ENCODE results near the gene BABAM1.

BABAM1 gene

DNA sequence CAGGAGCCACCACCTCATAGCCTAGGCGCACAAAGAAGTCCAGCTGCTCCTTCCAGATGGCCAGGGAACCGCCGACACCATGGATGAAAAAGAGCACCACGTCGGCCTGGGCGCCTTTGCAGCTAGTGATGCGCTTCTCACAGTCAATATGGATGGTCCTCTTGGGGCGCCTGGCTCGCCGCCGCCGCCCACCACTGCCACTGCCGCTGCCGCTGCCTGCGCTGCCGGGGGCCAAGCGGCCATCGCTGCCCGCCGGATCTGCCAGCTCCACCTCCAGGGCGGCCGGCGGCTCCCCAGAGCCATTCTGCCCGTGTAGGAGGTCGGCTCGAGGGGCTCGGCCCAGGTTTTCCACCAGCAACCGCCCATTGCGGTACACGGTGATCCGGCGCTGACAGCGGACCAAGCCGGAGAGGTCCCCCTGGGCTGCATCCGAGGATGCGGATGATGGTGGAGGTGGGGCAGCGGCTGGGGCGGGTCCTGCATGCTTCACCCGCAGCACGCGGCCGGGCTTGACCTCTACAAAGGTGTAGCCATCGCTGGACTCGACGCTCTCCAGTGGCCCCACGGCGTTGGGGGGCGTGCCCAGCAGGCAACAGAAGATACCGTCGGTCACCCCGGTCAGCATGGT lies 33.9 kb downstream of the BABAM1 start:
- Histone ChIP-seq H3K9me3 (ENCODE audit: low read depth, low read length) (0 out of 2 replicates have a peak, but pooled peaks cover 4% of the 10 kb centered on the region), H3K27ac (no peak overlapping the region), H3K4me3 (no peak overlapping the region), H3K9ac (ENCODE audit: insufficient read length) (no peak overlapping the region), H3K36me3 (ENCODE audit: insufficient read depth, low read length) (peaks cover 11% of the 10 kb centered on the region)
- no peak for DNase-seq (ENCODE audit: low read depth, low spot score)
- no peak for TF ChIP-seq EZH2 (IDR thresholded peaks at IDR 0.05)
- TF ChIP-seq FOXP2 (optimal IDR thresholded peaks at IDR 0.05; ENCODE audit: control extremely low read depth, extremely low read length, insufficient read depth), result no peak
- TF ChIP-seq POLR2AphosphoS5 (IDR thresholded peaks at IDR 0.05; ENCODE audit: borderline replicate concordance, low read depth, low read length), result no peak

DNA sequence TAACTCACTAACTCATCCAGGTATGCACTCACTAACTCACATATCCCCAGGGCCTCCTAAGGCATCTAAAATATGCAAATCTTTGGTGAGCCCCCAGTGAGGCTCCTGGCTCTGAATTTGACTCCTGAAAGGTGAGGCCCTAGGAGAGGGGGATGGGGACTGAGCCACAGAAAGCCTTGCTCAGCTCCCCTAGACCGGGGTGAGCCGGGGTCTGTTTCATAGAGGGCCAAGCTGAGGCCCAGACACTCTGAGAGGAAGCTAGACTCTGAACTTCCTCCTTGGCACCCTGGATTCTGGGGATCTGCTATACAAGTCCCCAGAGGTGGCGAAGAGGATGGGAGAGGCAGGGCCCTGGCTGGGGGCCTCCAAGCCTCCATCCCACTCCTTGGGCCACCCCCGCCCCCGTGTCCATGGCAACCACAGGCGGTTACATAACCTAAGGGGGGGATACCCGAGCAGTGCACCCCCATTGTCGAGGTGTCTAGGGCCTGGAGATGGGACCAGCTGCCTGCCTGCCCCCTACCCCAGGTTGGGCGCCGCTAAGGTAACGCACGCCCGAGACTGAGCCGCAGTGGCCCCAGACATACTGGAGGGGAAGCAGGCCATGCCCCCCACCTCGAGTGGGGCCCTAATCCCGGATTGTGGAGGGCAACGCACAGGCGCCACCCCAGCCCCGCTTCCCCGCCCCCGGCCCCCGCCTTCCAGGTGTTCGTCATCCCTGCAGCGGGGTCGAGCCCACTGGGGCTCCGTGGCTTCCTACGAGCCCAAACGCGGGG lies 35.3 kb downstream of the BABAM1 start:
- H3K27ac ChIP-seq, result no peak overlapping the region
- H3K9me3 ChIP-seq (ENCODE audit: low read depth, low read length), result 0 out of 2 replicates have a peak, but pooled peaks cover 4% of the 10 kb centered on the region
- peak overlapping the region; percentile 83 for H3K9ac ChIP-seq (ENCODE audit: insufficient read length)
- DNase-seq (ENCODE audit: low read depth, low spot score), result no peak
- peaks cover 11% of the 10 kb centered on the region for H3K36me3 ChIP-seq (ENCODE audit: insufficient read depth, low read length)
- TF ChIP-seq EZH2 (IDR thresholded peaks at IDR 0.05) (no peak), FOXP2 (optimal IDR thresholded peaks at IDR 0.05; ENCODE audit: control extremely low read depth, extremely low read length, insufficient read depth) (no peak), POLR2AphosphoS5 (IDR thresholded peaks at IDR 0.05; ENCODE audit: borderline replicate concordance, low read depth, low read length) (no peak)
- peak overlapping the region; percentile 95 for H3K4me3 ChIP-seq

DNA sequence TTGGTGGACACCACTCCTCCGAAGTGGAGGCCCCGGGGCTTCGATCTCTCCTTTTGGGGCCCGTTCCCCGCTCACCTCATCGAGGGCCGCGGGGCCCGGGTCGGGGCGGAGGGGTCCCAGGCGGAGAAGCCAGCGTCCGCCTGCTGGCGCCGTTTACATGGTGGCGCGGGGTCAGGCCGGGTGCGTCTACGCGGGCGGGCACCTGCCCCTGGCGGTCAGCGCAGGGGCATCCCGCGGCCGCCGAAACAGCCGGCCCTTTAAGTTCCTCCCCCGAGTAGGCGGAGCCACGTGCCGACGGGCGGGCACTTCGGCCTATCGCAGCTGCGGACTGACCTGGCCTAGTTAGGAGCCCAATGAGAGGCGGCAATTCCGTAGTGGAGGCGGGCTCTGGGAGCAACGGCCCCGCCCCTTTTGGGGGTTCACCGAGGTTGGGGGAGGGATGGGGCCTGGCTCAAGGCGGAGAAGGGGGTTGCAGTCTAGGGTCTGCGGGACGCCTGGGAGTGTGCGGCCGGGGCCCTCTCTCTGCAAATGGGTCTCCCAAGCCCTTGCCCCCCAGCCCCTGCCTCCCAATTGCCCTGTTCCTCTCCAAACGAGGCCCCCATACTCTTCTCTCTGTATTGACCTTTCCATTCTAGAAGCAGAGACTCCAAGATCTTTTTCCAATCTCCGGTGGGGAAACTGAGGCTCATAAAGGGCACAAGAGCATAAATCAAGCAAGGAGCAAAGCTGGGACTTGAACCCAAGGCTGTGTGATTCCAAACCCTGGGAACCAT lies 36.1 kb downstream of the BABAM1 start, which contains the start of gene ABHD8:
TSS of gene ABHD8 (minus strand) at position 259 of the 773 bp plus-strand sequence. CDS start 1,809 bp downstream, outside the sequence.
- no peak within 1 kb of the TSS for H3K27ac ChIP-seq
- H3K9ac ChIP-seq (ENCODE audit: insufficient read length), result peak within 1 kb of the TSS; percentile 83

DNA sequence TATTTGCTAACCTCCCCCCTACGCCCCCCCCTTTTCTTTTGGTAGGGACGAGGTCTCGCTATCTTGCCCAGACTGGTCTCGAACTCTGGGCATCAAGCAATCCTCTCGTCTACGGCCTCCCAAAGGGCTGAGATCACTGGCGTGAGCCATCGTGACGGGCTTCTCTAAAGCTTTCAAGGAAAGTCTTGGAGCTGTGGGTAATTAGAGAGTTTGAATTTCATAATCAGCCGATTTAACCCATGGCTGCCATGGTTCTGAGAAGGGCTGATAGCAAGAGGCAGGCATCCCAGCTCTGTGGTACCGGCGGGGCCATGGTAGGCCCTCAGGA lies 36.7 kb downstream of the BABAM1 start:
- Histone ChIP-seq H3K27ac (no peak overlapping the region), H3K9ac (ENCODE audit: insufficient read length) (no peak overlapping the region), H3K9me3 (ENCODE audit: low read depth, low read length) (no peaks in the 10 kb centered on the region), H3K36me3 (ENCODE audit: insufficient read depth, low read length) (peaks cover 2% of the 10 kb centered on the region; the same call in 1 of the 2 replicates), H3K4me3 (peak overlapping the region; percentile 95)
- no peak for DNase-seq (ENCODE audit: low read depth, low spot score)
- TF ChIP-seq POLR2AphosphoS5 (IDR thresholded peaks at IDR 0.05; ENCODE audit: borderline replicate concordance, low read depth, low read length) (no peak), EZH2 (IDR thresholded peaks at IDR 0.05) (no peak), FOXP2 (optimal IDR thresholded peaks at IDR 0.05; ENCODE audit: control extremely low read depth, extremely low read length, insufficient read depth) (no peak)

More for the DNA sequence above, 36.1 kb downstream of the BABAM1 start, which contains the start of gene ABHD8:
- H3K9me3 ChIP-seq (ENCODE audit: low read depth, low read length), result 0 out of 2 replicates have a peak, but pooled peaks cover under 1% of the 10 kb centered on the region
- H3K4me3 ChIP-seq, result peak within 1 kb of the TSS; percentile 95
- peaks cover 7% of the 10 kb centered on the region for H3K36me3 ChIP-seq (ENCODE audit: insufficient read depth, low read length)
- DNase-seq (ENCODE audit: low read depth, low spot score), result peak; percentile 57
- TF ChIP-seq POLR2AphosphoS5 (IDR thresholded peaks at IDR 0.05; ENCODE audit: borderline replicate concordance, low read depth, low read length), result peak; percentile 40; the same call in 1 of the 2 replicates
- no peak for TF ChIP-seq EZH2 (IDR thresholded peaks at IDR 0.05)
- TF ChIP-seq FOXP2 (optimal IDR thresholded peaks at IDR 0.05; ENCODE audit: control extremely low read depth, extremely low read length, insufficient read depth), result no peak

DNA sequence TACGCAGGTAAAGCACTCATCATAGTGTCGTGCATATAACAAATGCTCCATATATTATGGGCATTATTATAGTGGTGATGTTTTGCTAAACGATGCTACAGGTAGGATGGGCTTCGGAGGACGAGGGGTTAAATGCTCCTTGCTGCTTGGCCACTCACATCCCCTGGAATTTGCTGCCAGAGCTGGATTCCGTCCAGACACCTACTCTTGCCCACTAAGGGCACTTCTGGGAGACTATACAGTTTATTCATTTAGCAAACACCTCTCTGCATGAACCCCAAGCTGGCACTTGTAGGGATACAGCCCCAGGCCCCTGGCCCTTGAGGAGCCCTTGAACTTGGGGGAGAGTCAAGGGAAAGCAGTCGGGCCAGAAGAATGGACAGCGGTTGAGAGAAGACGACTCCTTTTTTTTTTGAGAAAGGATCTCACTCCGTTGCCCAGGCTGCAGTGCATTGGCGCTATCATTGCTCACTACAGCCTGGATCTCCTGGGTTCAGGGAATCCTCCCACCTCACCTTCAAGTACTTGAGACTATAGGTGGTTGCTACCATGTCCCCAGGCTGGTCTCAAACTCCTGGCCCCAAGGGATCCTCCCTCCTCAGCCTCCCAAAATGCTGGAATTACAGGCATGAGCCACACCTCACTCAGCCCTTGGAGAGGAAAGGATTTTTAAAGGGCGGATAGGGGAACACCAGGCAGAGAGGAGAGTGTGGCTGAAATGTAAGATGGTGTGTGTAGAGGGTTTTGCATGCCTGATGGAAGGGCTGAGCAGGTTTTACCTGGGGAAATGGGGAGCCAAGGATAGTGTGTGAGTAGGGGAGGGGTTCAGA lies 37.4 kb downstream of the BABAM1 start:
- H3K9me3 ChIP-seq (ENCODE audit: low read depth, low read length), result no peaks in the 10 kb centered on the region
- H3K27ac ChIP-seq, result peak overlapping the region; percentile 30; the same call in 1 of the 2 replicates
- no peaks in the 10 kb centered on the region for H3K36me3 ChIP-seq (ENCODE audit: insufficient read depth, low read length)
- no peak overlapping the region for H3K9ac ChIP-seq (ENCODE audit: insufficient read length)
- H3K4me3 ChIP-seq, result peak overlapping the region; percentile 95
- no peak for DNase-seq (ENCODE audit: low read depth, low spot score)
- TF ChIP-seq FOXP2 (optimal IDR thresholded peaks at IDR 0.05; ENCODE audit: control extremely low read depth, extremely low read length, insufficient read depth), result no peak

DNA sequence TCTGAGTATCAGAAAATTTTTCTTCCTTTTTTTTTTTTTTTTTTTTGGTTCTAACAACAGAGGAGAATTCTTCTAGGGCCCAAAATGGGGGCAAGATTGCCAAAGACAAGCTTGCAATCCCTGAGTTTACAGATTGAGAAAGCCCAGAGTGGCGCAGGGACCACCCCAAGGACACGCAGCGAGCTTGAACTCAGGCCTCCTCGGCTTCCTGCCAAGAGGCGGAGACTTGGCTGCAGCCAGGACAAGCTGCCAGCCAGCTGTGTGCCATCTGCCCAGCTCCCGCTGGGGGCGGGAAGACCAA lies 37.9 kb downstream of the BABAM1 start:
- H3K9ac ChIP-seq (ENCODE audit: insufficient read length), result no peak overlapping the region
- no peaks in the 10 kb centered on the region for H3K36me3 ChIP-seq (ENCODE audit: insufficient read depth, low read length)
- H3K9me3 ChIP-seq (ENCODE audit: low read depth, low read length), result no peaks in the 10 kb centered on the region
- peak overlapping the region; percentile 30; the same call in 1 of the 2 replicates for H3K27ac ChIP-seq
- peak overlapping the region; percentile 95 for H3K4me3 ChIP-seq
- TF ChIP-seq FOXP2 (optimal IDR thresholded peaks at IDR 0.05; ENCODE audit: control extremely low read depth, extremely low read length, insufficient read depth) (no peak), EZH2 (IDR thresholded peaks at IDR 0.05) (no peak), POLR2AphosphoS5 (IDR thresholded peaks at IDR 0.05; ENCODE audit: borderline replicate concordance, low read depth, low read length) (no peak)
- DNase-seq (ENCODE audit: low read depth, low spot score), result no peak

DNA sequence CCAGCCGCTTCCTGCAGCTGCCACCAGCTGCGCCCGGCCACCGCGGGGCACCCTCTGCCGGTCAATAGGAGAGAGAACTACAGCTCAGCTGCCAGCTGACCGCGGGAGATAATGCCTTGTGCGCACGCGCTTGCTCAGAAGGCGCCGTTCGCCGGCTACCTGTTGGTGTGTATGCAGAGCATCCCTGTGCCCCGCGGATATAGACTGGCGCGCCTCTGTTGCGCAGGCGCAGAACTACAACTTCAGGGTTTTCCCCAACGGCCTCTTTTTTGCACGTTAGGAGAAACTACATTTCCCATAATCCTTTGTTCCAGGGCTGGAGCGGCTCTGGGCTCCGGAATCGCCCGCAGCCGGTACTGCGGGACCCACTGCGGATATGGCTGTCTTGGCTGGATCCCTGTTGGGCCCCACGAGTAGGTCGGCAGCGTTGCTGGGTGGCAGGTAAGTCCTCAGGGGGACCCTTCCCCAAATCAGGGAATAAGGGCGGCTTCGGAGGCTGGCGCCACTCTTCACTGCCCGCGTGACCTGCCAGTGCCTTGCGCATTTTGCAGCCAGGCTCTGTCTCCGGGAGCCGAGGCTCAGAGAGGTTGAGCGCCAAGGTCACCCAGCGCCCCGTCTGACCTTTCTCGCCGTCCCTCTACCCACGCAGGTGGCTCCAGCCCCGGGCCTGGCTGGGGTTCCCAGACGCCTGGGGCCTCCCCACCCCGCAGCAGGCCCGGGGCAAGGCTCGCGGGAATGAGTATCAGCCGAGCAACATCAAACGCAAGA lies 38.5 kb downstream of the BABAM1 start, which contains the start of gene MRPL34:
TSS of gene MRPL34 (plus strand) at position 356 of the 768 bp plus-strand sequence. CDS start at position 377, 21 bp downstream.
- Histone ChIP-seq H3K9ac (ENCODE audit: insufficient read length) (peak within 1 kb of the TSS; percentile 88), H3K9me3 (ENCODE audit: low read depth, low read length) (no peaks in the 10 kb centered on the region), H3K36me3 (ENCODE audit: insufficient read depth, low read length) (no peaks in the 10 kb centered on the region), H3K27ac (peak within 1 kb of the TSS; percentile 63), H3K4me3 (peak within 1 kb of the TSS; percentile 95)
- no peak for TF ChIP-seq FOXP2 (optimal IDR thresholded peaks at IDR 0.05; ENCODE audit: control extremely low read depth, extremely low read length, insufficient read depth)
- peak; percentile 70 for TF ChIP-seq POLR2AphosphoS5 (IDR thresholded peaks at IDR 0.05; ENCODE audit: borderline replicate concordance, low read depth, low read length)
- TF ChIP-seq EZH2 (IDR thresholded peaks at IDR 0.05), result no peak
- DNase-seq (ENCODE audit: low read depth, low spot score), result peak; percentile 86
